ENCODE results near the gene FOXL2NB.

GRCh38 chr3:138939561-138940241 lies 7.3 kb upstream of the FOXL2NB start:
- no peak for TF ChIP-seq CTCF (IDR thresholded peaks at IDR 0.05; ENCODE audit: insufficient read depth, low read length, poor library complexity, severe bottlenecking)
- TF ChIP-seq EZH2phosphoT487 (conservative IDR thresholded peaks at IDR 0.05; ENCODE audit: low read length), result no peak

All from SU-DHL-6 (cell line).